ENCODE data around the gene RAB10.
"Not testable (repeated sequence)": the region's sequence is repeated elsewhere in the genome, so short reads cannot be mapped to it uniquely, and the experiment has no call there.

The RAB10 gene

DNA sequence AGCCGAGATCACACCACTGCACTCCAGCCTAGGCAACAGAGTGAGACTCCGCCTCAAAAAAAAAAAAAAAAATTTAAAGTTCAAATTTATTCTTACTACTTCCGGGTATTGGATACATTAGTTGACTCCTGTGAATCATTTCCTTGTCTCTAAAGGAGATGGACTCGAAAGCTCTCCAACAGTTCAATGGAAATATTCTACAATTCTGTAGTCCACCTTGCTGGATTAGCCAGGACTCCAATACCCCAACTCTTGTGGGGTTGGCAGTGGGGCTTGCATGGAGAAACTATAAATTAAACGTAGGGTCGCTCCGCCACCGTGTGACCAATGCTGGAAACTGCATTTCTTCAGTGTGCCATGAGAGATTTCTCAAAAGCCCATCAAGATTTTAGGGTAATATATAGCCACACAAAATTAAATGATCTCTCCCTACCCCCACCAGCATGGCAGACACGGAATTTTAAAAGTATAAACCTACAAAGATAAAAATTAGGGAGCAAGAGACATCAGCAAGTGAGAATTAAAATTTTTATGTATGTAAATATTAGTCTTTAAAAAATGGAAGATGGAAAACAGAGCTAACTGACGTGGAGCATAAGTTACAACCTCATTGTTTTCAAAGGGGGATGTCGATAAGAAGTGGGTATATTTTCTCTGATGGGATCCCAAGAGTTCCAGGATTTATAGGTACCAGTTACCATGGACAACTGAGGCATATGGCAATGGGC is 111.2 kb downstream of the RAB10 start:
- peak; percentile 25 to 33 for DNase-seq (ENCODE audit: low read depth in 2 of 2, low spot score in 1 of 2)

DNA sequence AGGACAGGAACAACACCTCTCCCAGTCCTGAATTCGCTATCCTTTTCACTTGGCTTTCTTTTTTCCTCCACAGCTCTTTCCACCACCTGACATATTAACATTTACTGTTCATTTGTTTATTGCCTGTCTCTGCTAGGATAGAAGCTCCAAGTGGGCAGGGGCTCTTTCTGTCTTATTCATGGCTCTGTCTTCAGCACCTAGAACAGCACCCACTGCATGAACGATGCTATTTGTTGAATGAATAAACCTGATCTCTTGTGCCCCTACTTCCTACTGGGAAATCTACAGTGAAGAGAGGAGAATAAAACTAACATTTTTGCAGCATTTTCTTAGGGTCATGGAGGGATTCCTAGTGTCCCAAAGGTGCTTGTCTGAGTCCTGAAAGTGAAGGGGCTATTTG is 114.6 kb downstream of the RAB10 start:
- no peak for DNase-seq (ENCODE audit: low read depth in 2 of 2, low spot score in 1 of 2)

DNA sequence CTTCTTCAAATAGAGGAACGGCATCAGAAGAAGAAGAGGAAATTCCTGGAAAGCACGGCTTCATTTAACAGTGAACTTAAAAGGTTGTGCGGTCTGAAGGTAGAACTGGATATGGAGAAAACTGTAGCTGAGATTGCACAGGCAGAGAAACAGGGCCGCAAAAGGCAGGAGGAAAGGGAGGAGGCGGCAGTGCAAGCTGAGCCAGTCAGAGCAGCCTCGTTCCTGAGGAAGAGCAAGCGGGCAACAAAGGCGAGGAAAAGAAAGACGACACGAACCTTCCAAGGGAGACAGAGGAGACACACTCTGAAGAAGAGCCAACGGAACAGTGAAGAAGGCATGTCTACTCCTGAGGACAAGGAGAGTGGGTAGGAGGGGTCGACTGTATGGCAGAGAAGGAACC is 116.4 kb downstream of the RAB10 start:
- DNase-seq (ENCODE audit: low read depth in 2 of 2, low spot score in 1 of 2): no peak

DNA sequence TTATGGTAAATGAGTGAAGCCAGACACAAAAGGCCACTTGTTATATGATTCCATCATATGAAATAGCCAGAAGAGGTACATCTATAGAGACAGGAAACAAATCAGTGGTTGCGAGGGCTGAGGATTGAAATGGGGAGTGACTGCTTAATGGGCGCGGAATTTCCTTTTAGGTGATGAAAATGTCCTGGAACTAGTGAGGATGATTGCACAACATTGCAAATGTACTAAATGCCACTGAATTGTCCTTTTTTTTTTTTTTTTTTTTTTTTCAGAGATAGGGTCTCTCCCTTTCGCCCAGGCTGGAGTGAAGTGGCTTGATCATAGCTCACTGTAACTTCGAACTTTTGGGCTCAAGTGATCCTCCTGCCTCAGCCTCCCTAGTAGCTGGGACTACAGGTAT is 123.7 kb downstream of the RAB10 start:
- DNase-seq (ENCODE audit: low read depth in 2 of 2, low spot score in 1 of 2): no peak

DNA sequence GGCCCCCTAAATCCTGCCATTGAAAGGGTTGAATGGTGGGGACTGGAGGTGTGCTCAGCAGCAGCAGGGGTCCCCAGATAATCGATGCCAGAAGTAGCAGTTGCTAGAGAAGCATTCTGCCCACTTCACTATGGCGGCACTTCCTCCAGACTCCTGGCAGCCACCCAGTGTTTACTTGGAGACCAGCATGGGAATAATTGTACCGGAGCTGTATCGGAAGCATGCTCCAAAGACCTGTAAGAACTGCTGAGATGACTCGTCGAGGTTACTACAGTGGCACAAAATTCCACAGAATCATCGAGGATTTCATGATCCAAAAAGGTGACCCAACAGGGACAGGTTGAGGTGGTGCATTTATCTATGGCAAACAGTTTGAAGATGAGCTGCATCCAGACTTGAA is 128.0 kb downstream of the RAB10 start:
- DNase-seq (ENCODE audit: low read depth in 2 of 2, low spot score in 1 of 2): no peak

DNA sequence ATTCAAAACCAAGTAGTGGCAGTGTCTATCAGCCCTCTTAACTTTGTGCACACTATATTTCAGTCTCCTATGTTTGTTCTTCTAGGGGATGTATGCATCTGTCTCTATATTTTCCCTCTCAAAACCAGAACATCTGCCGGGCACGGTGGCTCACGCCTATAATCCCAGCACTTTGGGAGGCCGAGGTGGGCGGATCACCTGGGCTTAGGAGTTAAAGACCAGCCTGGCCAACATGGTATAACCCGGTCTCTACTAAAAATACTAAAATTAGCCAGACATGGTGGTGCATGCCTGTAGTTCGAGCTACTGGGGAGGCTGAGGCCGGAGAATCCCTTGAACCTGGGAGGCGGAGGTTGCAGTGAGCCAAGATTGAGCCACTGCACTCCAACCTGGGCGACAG is 129.1 kb downstream of the RAB10 start:
- DNase-seq (ENCODE audit: low read depth in 2 of 2, low spot score in 1 of 2): no peak

DNA sequence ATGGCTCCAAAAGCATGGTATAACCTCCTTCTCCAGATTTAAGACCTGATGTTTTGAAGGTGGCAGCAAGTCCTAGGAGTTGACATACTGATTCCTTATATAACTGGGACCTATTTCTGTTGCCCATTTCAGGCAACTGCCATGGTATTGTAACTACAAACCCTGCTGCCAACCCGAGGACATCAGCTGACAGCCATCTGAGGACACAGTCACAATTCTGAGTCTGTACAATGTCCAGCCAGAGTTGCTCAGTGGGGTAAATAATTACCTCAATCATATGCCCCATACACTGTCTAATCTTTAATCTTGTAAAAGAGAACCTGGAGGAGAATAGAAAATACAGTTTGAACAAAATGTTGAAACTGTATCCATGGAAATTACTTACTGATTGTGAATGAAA is 130.3 kb downstream of the RAB10 start:
- no peak for DNase-seq (ENCODE audit: low read depth in 2 of 2, low spot score in 1 of 2)

DNA sequence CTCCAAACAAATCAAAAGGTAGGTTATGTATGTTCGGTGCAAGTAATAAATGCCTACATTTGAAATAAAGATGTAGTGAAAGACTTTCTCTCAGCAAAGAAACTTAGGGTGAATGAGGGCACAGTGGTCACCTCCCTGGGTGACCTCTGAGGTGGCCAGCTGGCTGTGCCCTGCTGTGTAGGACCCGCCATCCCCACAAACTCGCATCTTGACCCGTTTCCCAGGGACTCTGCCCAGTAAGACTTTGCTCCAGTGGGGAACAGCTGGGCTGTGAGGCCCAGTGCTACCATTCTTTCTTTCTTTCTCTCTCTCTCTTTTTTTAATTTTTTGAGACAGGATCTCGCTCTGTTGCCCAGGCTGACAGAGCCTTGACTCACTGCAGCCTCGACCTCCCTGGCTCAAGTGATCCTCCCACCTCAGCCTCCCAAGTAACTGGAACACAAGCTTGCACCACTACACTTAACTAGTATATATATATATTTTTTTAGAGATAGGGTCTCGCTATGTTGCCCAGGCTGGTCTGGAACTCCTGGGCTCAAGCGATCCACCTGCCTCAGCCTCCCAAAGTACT is 130.8 kb downstream of the RAB10 start:
- DNase-seq (ENCODE audit: low read depth in 2 of 2, low spot score in 1 of 2): no peak

DNA sequence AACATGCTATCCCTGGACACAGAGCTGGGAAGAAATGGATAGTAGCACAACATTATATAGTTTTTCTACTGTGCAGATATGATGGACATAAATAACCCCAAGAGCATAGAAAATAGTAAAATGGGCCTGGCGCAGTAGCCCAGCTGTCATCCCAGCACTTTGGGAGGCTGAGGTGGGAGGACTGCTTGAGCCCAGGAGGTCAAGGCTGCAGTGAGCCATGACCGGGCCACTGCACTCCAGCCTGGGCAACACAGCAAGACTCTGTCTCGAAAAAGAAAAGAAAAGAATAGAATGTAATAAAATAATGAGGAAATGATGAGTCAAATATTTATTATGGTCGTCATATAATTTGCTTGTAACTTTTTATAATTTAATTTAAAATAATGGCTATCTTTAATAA is 131.5 kb downstream of the RAB10 start:
- DNase-seq (ENCODE audit: low read depth in 2 of 2, low spot score in 1 of 2): no peak

DNA sequence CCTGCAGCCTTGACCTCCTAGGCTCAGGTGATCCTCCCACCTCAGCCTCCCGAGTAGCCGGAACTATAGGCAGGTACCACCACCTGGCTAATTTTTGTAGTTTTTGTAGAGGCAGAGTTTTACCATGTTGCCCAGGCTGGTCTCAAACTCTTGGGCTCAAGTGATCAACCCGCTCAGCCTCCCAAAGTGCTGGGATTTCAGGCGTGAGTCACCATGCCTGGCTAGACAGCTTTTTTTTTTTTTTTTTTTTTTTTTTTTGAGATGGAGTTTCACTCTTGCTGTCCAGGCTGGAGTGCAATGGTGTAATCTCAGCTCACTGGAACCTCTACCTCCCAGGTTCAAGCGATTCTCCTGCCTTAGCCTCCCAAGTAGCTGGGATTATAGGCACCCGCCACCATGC is 132.7 kb downstream of the RAB10 start:
- not testable (repeated sequence) for DNase-seq (ENCODE audit: low read depth in 2 of 2, low spot score in 1 of 2)

DNA sequence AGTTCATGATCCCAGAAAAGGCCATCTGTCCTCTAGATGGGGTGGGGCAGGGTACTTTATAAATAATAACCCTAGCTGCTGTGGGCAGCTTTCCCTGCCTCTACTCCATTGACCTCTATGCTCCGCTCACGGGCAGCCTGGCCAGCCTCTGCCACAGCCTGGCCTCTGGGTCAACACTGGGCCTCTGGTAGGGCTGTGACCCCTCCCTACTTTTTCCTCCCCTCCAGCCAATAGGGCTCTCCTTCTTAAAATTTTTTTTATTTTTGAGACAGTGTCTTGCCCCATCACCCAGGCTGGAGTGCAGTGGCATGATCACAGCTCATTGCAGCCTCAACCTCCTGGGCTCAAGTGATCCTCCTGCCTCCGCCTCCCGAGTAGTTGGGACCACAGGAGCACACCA is 134.9 kb downstream of the RAB10 start:
- no peak for DNase-seq (ENCODE audit: low read depth in 2 of 2, low spot score in 1 of 2)

DNA sequence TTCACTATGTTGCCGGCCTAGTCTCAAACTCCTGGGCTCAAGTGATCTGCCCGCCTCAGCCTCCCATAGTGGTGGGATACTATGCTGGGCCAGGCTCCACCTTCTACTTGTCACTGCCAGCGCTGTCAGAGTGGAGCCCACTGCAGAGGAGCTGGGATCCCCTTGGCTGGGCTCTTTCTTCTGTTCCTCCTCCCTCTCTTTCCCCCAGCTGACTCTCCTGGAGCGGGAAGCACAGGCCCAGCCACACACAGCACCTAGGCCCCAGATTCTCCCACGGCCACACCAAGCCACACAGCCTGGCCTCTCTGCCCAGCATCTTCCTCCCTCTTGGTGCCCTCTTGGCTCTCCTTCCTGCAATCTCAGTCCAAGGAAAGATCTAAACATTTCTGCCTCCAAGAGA is 135.3 kb downstream of the RAB10 start:
- no peak for DNase-seq (ENCODE audit: low read depth in 2 of 2, low spot score in 1 of 2)

DNA sequence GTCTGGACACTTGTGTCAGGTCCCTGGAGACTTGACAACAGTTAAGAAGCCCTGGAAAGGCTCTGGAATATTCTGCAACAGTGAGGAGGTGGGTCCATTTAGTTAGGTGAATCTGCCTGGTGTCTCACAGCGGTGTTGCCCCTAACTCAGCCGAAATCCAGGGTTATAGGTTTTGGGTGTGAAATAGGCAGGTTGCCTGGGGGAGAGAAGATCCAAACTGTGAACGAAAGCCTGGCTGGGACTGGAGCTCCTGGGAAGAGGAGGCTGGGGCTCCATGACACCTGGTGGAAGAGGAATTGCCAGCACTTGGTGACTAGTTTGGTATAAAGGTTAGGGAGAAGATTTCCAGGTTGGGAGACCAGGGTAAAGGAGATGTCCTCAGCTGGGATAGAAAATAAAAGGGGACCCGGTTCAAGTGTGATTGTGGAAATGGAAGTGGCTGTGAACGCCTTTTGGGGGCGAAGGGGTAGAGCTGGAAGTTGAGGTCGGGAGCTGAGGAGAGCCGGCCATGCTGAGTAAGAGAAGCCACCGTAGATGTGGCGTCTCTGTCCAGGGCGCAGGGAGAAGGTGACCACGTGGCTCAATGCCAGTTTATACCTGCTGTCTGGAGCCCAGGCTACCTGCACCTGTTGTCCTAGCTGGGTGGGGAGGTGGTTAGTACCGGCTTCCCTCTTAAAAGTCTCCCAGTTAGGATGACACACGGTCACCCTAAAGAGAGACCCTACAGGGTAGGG is 136.0 kb downstream of the RAB10 start:
- no peak for DNase-seq (ENCODE audit: low read depth in 2 of 2, low spot score in 1 of 2)

DNA sequence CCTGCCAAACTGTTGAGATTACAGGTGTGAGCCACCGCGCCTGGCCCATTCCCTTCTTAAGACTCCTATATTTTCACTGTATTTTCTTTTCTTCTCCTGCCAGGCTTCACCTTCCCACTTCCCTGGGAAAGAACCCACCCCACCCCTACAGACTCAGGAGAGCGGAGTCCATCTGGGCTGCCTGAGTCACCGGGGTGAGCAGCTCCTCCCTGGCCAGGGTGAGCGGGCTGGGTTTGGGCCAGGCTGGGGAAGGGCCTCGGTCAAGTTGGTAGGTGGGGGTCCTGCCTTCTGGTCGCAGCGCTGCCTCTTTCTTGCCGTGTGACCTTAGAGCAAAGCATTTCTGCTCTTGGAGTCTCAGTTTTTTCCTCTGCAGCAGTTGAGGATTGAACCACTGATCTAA is 136.9 kb downstream of the RAB10 start:
- no peak for DNase-seq (ENCODE audit: low read depth in 2 of 2, low spot score in 1 of 2)

DNA sequence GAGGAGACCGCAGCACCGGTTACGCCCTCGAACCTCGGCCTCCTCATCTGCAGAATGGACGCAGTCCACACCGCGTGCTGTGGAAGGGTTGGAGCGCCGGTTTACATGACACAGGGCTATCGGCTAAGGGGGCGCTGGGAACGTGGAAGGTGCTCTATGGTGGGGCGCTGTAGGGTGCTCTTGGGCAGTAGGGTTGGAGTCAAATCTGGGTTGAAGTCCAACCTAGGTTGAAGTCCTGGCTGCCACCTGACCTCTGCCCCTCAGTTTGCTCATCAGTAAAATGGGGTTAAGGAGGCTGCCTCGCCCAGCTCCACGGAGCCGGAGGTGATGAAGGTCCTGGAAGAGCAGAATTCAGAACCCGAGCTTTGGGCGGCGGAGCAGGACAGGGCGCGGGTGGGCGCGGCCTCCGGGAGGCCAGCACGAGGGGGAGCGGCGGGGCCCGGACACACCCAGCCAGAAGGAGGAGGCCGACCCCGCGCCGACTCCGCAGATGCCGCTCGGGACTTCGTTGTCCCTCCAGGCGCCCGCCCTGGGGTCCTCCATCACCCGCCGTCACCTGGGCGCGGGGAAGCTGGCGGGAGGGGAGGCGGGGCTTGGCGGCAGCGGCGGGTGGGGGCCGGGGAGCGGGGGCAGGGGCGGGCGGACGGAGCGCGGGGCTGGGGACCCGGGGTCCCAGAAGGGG is 138.4 kb downstream of the RAB10 start:
- DNase-seq (ENCODE audit: low read depth in 2 of 2, low spot score in 1 of 2): no peak

DNA sequence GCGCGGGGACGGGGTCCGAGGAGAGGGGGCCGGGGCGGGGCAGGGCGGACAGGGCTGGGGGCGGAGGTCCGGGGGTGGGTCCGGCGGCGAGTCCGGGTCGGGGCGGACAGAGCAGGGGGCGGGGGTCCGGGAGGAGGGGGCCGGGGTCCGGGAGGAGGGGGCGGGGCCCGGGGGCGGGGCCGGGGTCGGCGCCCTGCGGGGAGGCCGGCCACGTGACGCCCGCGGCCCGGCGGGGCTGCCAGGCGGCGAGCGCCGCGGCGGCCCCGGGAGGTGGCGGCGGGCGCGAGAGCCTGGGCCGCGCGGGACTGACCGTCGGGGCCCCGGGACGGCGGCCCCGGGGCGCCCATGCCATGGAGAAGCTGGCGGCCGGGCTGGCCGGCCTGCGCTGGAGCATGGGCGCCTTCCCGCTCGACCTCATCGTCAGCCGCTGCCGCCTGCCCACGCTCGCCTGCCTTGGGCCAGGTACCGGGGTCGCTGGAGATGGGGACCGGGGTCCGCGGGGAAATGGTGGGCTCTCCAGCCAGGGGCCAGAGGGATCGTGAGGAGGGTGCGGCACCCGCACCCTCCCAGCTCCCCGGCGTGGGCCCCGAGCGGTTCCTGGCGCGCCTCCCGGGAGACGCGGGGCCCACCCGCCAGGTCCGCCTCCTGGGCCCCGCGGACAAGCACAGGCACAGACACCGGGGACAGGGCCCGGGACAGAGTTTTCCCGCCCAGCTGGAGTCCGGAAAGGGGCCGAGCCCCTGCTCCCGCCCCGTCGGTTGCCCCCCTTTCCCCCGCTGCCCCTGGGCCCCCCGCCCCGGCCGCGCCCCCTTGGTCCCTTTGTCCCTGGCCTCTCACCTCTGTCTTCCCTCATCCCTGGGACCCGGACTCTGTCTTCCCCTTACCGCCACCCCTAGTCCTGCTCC is 139.2 kb downstream of the RAB10 start, which contains the start of gene GAREM2:
GAREM2 (plus strand) TSS at position 218 of the 905 bp plus-strand sequence; CDS start at position 351, 133 bp downstream.
- no peak for DNase-seq (ENCODE audit: low read depth in 2 of 2, low spot score in 1 of 2)

DNA sequence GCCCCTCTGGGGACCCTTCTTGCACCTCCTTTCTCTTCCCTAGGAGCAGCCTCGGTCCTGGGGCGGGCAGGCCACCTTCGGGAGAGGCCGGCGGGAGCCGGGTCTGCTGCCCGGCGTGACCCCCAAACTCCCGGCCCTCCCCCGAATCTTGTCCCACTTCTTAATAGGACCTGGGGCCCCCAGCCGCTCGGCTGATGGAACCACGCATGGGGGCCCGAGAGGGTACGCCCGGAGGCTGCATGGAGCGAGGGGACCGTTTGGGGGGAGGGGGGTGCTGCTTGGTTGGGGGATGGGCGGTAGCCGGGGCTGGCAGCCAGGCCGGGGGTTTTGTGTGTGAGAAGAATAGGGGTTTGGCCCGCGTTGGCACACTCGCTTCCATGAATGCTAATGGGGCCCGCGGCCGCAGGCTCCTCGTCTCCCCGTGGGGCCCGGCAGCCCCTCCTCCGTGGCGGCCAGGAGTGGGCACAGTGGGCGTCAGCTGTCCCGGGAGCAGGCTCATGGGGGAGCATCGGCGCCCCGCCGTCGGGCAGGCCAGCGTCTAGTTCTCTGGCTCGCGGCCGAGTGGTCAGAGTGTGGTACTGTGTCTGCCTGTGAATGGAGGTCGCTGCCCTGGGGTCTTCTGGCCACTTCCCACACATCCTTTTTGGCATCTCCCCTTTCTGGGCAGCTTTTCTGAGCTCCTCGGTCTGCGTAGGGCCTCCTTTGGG is 140.0 kb downstream of the RAB10 start:
- DNase-seq (ENCODE audit: low read depth in 2 of 2, low spot score in 1 of 2): no peak

DNA sequence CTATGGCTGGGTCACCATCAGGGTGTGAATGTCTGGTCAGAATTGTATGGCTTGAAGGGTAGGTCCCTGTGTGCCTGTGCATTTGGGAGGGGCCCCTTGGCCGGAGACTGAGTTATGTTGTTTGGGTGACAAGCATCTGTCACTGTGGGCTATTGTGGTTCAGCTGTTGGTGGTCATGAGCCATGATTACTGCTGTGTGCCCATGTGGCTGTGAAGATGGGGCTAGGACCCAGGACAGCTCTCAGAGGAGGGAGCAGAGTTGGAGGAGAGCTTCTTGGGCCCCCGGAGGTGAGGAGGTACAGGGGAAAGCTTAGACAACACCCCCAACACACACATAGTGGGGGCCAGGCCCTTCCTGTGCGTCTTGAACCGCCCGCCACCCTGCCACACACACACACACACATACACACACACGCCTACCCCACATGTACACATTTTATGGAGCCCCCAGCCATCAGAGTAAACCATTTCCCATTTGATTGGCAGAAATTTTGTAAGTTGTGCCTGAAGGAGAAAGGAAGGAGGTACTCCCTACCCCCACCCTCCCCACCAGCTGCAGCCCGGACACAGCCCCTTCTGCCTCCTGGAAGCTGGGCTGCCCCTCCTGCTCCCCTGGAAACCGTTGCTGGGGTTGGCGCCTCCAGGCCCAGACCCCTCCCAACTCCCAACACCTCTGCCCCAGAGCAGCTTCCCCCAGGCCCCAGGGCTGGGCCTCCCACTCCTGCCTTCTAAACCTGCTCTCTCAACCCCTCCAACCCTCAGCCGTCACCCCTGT is 141.0 kb downstream of the RAB10 start:
- no peak for DNase-seq (ENCODE audit: low read depth in 2 of 2, low spot score in 1 of 2)

Data from stimulated activated CD8-positive, alpha-beta memory T cell treated with anti-CD3 and anti-CD28 coated beads, Interleukin-4, amount 100 ng/mL, for 1 hour (primary cell).